ENCODE results near the gene GYS1.
"Not testable (repeated sequence)": the region's sequence is repeated elsewhere in the genome, so short reads cannot be mapped to it uniquely, and the experiment has no call there.

Gene GYS1

GRCh38 chr19:48933382-48933932, 59.7 kb downstream of the GYS1 start, which contains the start of gene DHDH:
Gene DHDH (plus strand): TSS chr19:48933699. CDS start chr19:48933722, 23 bp downstream.
- DNase-seq, result peak in 1 of 2 experiments; percentile 66

GRCh38 chr19:48928164-48929025, 64.7 kb downstream of the GYS1 start:
- no peak for DNase-seq

GRCh38 chr19:48927692-48928091, 65.4 kb downstream of the GYS1 start:
- not testable (repeated sequence) for DNase-seq

- no peak for DNase-seq
These were observed 66.2 kb downstream of the GYS1 start for GRCh38 chr19:48926909-48927308.

- DNase-seq, result not testable (repeated sequence)
These were observed 67.2 kb downstream of the GYS1 start for GRCh38 chr19:48925890-48926289.

GRCh38 chr19:48925240-48925843, 67.8 kb downstream of the GYS1 start:
- DNase-seq, result no peak

- no peak for DNase-seq
These were observed 70.3 kb downstream of the GYS1 start for GRCh38 chr19:48922548-48923490.

GRCh38 chr19:48921721-48922500, 71.2 kb downstream of the GYS1 start:
- DNase-seq, result no peak

- DNase-seq, result no peak
These were observed 72.2 kb downstream of the GYS1 start for GRCh38 chr19:48920949-48921348.

- not testable (repeated sequence) for DNase-seq
These were observed 73.8 kb downstream of the GYS1 start for GRCh38 chr19:48919271-48919670.

GRCh38 chr19:48918801-48919247, 74.3 kb downstream of the GYS1 start:
- DNase-seq, result no peak

Data from cerebellar nuclear complex (tissue), 1 donor.